Neuronal stem cell (in vitro differentiated cells): ENCODE data around the gene NCS1.

Source experiments
- DNase-seq: peaks from one replicate; pipeline ENCODE4 v3.0.0-alpha.2; 2013; ENCODE audit warnings: low spot score
- H2AFZ ChIP-seq: one replicate; pipeline ENCODE4 v1.6.1; 2013; ENCODE audit warnings: mild to moderate bottlenecking, low read length, inconsistent platforms
- H2AK5ac ChIP-seq: 2 replicates; pipeline ENCODE4 v1.6.1; 2013; ENCODE audit warnings: low read depth, mild to moderate bottlenecking, inconsistent platforms, low read length, moderate library complexity, mixed read lengths
- H2BK120ac ChIP-seq: 2 replicates; pipeline ENCODE4 v1.6.1; 2013; ENCODE audit warnings: low read depth, mild to moderate bottlenecking, inconsistent platforms, low read length, moderate library complexity, mixed read lengths
- H2BK12ac ChIP-seq: one replicate; pipeline ENCODE4 v1.6.1; 2013; ENCODE audit warnings: low read length, inconsistent platforms
- H2BK15ac ChIP-seq: 2 replicates; pipeline ENCODE4 v1.6.1; 2013; ENCODE audit warnings: mild to moderate bottlenecking, low read length, inconsistent platforms, mixed read lengths
- H2BK5ac ChIP-seq: one replicate; pipeline ENCODE4 v1.6.1; 2013; ENCODE audit warnings: inconsistent platforms, mild to moderate bottlenecking, low read length, moderate library complexity
- H3K14ac ChIP-seq: one replicate; pipeline ENCODE4 v1.6.1; 2013; ENCODE audit warnings: low read length, inconsistent platforms
- H3K18ac ChIP-seq: 2 replicates; pipeline ENCODE4 v1.6.1; 2013; ENCODE audit warnings: low read length, inconsistent platforms
- H3K23ac ChIP-seq: 2 replicates; pipeline ENCODE4 v1.6.1; 2013; ENCODE audit warnings: low read depth, mild to moderate bottlenecking, mixed read lengths, low read length, inconsistent platforms; ENCODE audit not compliant: poor library complexity
- H3K27ac ChIP-seq: replicated peaks from 3 replicates; pipeline ENCODE4 v1.5.1; 2013; ENCODE audit warnings: low read length, inconsistent platforms
- H3K27me3 ChIP-seq, 3 experiments: 2 replicates each; pipeline ENCODE4 v1.6.1; 2013; ENCODE audit warnings: low read length in 3 of 3, mild to moderate bottlenecking in 2 of 3, inconsistent platforms in 1 of 3, low read depth in 1 of 3, mixed read lengths in 1 of 3, moderate library complexity in 1 of 3; ENCODE audit not compliant: control insufficient read depth in 3 of 3, insufficient read depth in 3 of 3
- H3K36me3 ChIP-seq, 2 donors: replicated peaks in 1 of 2; 2 replicates each; pipeline ENCODE4 v1.6.1; 2013; ENCODE audit warnings: low read length in 2 of 2; ENCODE audit not compliant: control insufficient read depth in 2 of 2, insufficient read depth in 2 of 2
- H3K4ac ChIP-seq: 2 replicates; pipeline ENCODE4 v1.6.1; 2013; ENCODE audit warnings: inconsistent platforms, mild to moderate bottlenecking, low read length, moderate library complexity
- H3K4me1 ChIP-seq, 2 donors: 1 replicate in 1 of 2; 2 replicates in 1 of 2; pipeline ENCODE4 v1.6.1; 2013; ENCODE audit warnings: low read length in 2 of 2, low read depth in 1 of 2; ENCODE audit not compliant: control insufficient read depth in 2 of 2, insufficient read depth in 1 of 2
- H3K4me2 ChIP-seq: one replicate; pipeline ENCODE4 v1.6.1; 2013; ENCODE audit warnings: mild to moderate bottlenecking, low read length, inconsistent platforms; ENCODE audit not compliant: insufficient read depth, poor library complexity, severe bottlenecking
- H3K4me3 ChIP-seq, 2 donors: 2 replicates each; pipeline ENCODE4 v1.5.1; 2013; ENCODE audit warnings: low read length in 2 of 2, mild to moderate bottlenecking in 2 of 2, inconsistent platforms in 1 of 2, moderate library complexity in 1 of 2
- H3K79me1 ChIP-seq: one replicate; pipeline ENCODE4 v1.6.1; 2013; ENCODE audit warnings: low read depth, mild to moderate bottlenecking, inconsistent platforms, low read length, moderate library complexity
- H3K9ac ChIP-seq: one replicate; pipeline ENCODE4 v1.6.1; 2013; ENCODE audit warnings: mild to moderate bottlenecking, low read depth, low read length, inconsistent platforms; ENCODE audit not compliant: poor library complexity
- H3K9me3 ChIP-seq, 2 donors: replicated peaks in 1 of 2; 2 replicates each; pipeline versions ENCODE3 to v1.6.1; 2013; ENCODE audit warnings: low read length in 2 of 2, mild to moderate bottlenecking in 2 of 2, inconsistent platforms in 1 of 2, low read depth in 1 of 2, mixed read lengths in 1 of 2, moderate library complexity in 1 of 2; ENCODE audit not compliant: control insufficient read depth in 2 of 2, insufficient read depth in 1 of 2
- H4K8ac ChIP-seq: one replicate; pipeline ENCODE4 v1.6.1; 2013; ENCODE audit warnings: low read depth, mild to moderate bottlenecking, inconsistent platforms, low read length, moderate library complexity
- H4K91ac ChIP-seq: one replicate; pipeline ENCODE4 v1.6.1; 2013; ENCODE audit warnings: low read length, low read depth, mild to moderate bottlenecking, inconsistent platforms; ENCODE audit not compliant: poor library complexity
- WGBS, 2 donors: extraction: QIAGEN DNeasy Blood & Tissue Kit; methylation state at CpG; one replicate each; pipeline ENCODE4 v1.1.7; 2013; ENCODE audit warnings: missing lambda C conversion rate in 2 of 2, mixed read lengths in 1 of 2; ENCODE audit not compliant: insufficient read length in 2 of 2, insufficient replicate concordance in 1 of 2; ENCODE audit errors: extremely low coverage in 2 of 2; 5-methylcytosine and 5-hydroxymethylcytosine counted together

NCS1 gene

DNA sequence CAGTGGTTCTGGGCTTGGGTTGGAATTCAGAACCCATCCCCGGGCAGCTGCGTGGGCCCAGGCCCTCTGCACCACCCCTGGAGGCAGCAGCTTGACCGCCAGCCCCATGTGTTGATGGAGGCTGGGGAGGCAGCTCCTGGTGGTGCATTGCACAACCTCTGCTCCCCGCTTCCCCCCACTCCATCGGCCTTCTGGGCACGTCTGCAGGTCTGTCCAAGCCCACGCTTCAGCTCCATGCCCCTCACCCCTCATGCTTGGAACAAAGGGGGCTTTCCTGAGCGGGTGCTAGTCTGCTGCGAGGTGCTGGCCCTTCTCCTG, 1.4 kb downstream of the NCS1 start:
- Histone ChIP-seq H3K79me1 (peaks cover 18% of the 10 kb centered on the region), H2BK15ac (peak overlapping the region; percentile 90), H3K4me2 (peak overlapping the region; percentile 99), H3K4ac (no peak overlapping the region), H2BK5ac (no peak overlapping the region), H3K9ac (peak overlapping the region; percentile 91), H3K9me3 (peaks cover 0 to 2% of the 10 kb centered on the region in 2 donors), H2AFZ (no peak overlapping the region), H2AK5ac (peak overlapping the region; percentile 94), H3K27me3 (peaks cover 0 to 15% (median 0%) of the 10 kb centered on the region in 3 experiments), H4K8ac (peak overlapping the region; percentile 50), H3K14ac (peak overlapping the region; percentile 99), H3K4me3 (peak overlapping the region; percentile 59 to 82), H4K91ac (peak overlapping the region; percentile 92), H2BK12ac (no peak overlapping the region), H3K27ac (no peak overlapping the region), H3K23ac (no peak overlapping the region), H3K4me1 (peaks cover 10 to 25% of the 10 kb centered on the region in 2 donors), H3K18ac (peak overlapping the region; percentile 86), H2BK120ac (no peak overlapping the region), H3K36me3 (peaks cover 3 to 6% of the 10 kb centered on the region in 2 donors)
- WGBS, 2 donors = no CpG with 5 or more reads among the region's 9 CpGs
- no peak for DNase-seq

DNA sequence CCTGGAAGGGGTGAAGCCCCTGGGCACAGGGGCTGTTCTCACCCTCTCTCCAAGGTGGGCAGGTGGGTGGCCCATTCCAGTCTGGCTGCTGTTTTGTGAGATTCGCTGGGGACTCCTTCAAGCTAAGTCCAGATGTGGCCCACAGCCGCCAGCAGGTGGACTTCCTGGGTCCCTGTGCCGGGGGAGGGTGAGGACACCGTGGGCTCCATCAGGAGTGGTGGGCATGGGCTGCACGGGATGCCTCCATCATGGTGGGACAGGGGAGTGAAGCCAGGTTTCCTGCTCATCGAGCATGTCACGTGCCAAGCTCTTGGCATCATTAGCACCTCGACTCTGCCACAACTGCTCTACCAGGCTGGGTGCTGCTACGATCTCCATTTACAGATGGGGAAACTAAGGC, 1.8 kb downstream of the NCS1 start:
- no peak overlapping the region for H3K14ac ChIP-seq
- H2BK15ac ChIP-seq = peak overlapping the region; percentile 90
- H2BK12ac ChIP-seq = no peak overlapping the region
- H3K4me3 ChIP-seq = peak overlapping the region in 1 of 2 donors; percentile 59
- peak overlapping the region; percentile 44 for H3K23ac ChIP-seq
- H2BK120ac ChIP-seq = no peak overlapping the region
- no peak overlapping the region for H2BK5ac ChIP-seq
- peak overlapping the region; percentile 99 for H3K4me2 ChIP-seq
- no peak overlapping the region for H2AFZ ChIP-seq
- H3K27me3 ChIP-seq = peaks cover 0 to 15% (median 0%) of the 10 kb centered on the region in 3 experiments
- peak overlapping the region; percentile 86 for H3K18ac ChIP-seq
- H2AK5ac ChIP-seq = peak overlapping the region; percentile 94
- peaks cover 10 to 25% of the 10 kb centered on the region in 2 donors for H3K4me1 ChIP-seq
- DNase-seq = no peak
- peaks cover 18% of the 10 kb centered on the region for H3K79me1 ChIP-seq
- no peak overlapping the region for H3K4ac ChIP-seq
- H3K36me3 ChIP-seq = peaks cover 3 to 6% of the 10 kb centered on the region in 2 donors
- H3K9ac ChIP-seq = no peak overlapping the region
- H4K91ac ChIP-seq = peak overlapping the region; percentile 92
- WGBS, 2 donors = no CpG with 5 or more reads among the region's 9 CpGs
- no peak overlapping the region for H3K27ac ChIP-seq
- peak overlapping the region; percentile 50 for H4K8ac ChIP-seq
- peaks cover 0 to 2% of the 10 kb centered on the region in 2 donors for H3K9me3 ChIP-seq

DNA sequence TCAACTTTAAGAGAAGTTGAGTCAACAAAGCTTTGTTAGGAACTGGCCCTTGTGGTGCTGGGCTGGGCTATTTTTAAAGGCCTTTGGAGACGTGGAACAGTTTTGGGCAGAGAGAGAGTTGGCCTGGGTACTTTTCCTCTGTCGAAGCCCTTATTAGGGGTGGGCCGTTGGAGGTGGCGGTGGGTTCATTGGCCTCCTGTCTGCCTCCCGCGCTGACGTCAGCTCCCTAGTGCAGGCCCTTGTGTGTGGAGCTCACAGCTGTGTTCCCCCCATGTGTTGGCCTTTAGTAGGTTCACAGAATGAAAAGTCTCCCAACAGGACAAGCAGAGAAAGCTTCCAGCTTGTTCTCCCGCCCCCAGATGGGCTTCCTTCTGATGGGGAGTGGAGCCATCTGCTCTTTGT, 2.7 kb downstream of the NCS1 start:
- H3K79me1 ChIP-seq = peaks cover 18% of the 10 kb centered on the region
- H2BK5ac ChIP-seq = no peak overlapping the region
- no peaks in the 10 kb centered on the region for H3K9me3 ChIP-seq
- H3K9ac ChIP-seq = no peak overlapping the region
- WGBS, 2 donors = no CpG with 5 or more reads among the region's 8 CpGs
- H3K27ac ChIP-seq = no peak overlapping the region
- peak overlapping the region; percentile 76 for H3K18ac ChIP-seq
- peaks cover 3 to 6% of the 10 kb centered on the region in 2 donors for H3K36me3 ChIP-seq
- H3K14ac ChIP-seq = no peak overlapping the region
- no peak overlapping the region for H2BK15ac ChIP-seq
- H2AFZ ChIP-seq = no peak overlapping the region
- H3K4me2 ChIP-seq = no peak overlapping the region
- no peak overlapping the region for H3K4ac ChIP-seq
- peaks cover 0 to 11% (median 0%) of the 10 kb centered on the region in 3 experiments for H3K27me3 ChIP-seq
- peak overlapping the region; percentile 81 for H2AK5ac ChIP-seq
- no peak overlapping the region for H4K8ac ChIP-seq
- H3K4me1 ChIP-seq = peaks cover 10 to 22% of the 10 kb centered on the region in 2 donors
- H2BK120ac ChIP-seq = no peak overlapping the region
- no peak for DNase-seq
- H2BK12ac ChIP-seq = no peak overlapping the region
- H3K4me3 ChIP-seq = no peak overlapping the region
- H3K23ac ChIP-seq = no peak overlapping the region
- no peak overlapping the region for H4K91ac ChIP-seq

DNA sequence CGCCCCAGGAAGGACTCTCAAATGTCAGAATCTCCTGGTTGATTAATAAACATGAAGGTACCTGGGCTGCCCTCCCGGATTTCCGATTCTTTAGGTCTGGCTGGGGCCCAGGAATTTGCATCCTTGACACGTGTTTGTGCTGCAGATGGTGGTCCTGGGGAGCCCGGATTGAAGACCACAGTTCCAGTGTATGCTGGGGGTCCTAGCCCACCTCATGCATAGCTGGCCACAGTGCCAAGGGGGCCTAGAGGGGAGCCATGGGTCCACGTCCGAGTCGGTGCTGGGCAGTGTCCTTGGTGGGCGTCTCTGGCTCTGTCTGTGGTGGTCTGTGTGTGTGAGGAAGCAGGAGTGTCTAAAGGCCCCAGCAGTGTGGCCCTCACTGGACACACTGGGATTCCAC, 3.2 kb downstream of the NCS1 start:
- Histone ChIP-seq H3K9ac (no peak overlapping the region), H3K27me3 (peaks cover 0 to 10% (median 0%) of the 10 kb centered on the region in 3 experiments), H3K23ac (peak overlapping the region; percentile 5), H4K91ac (no peak overlapping the region), H3K36me3 (peaks cover 4 to 6% of the 10 kb centered on the region in 2 donors), H3K4ac (no peak overlapping the region), H4K8ac (no peak overlapping the region), H3K79me1 (peaks cover 19% of the 10 kb centered on the region), H3K27ac (no peak overlapping the region), H3K4me3 (no peak overlapping the region), H2BK120ac (no peak overlapping the region), H3K4me2 (no peak overlapping the region), H3K14ac (no peak overlapping the region), H3K4me1 (peaks cover 10 to 22% of the 10 kb centered on the region in 2 donors), H2BK5ac (no peak overlapping the region), H2AK5ac (peak overlapping the region; percentile 81), H2BK15ac (no peak overlapping the region), H2AFZ (no peak overlapping the region), H3K18ac (peak overlapping the region; percentile 85), H3K9me3 (no peaks in the 10 kb centered on the region), H2BK12ac (no peak overlapping the region)
- no CpG with 5 or more reads among the region's 9 CpGs for WGBS, 2 donors
- no peak for DNase-seq
